T-cell (primary cell): ENCODE measurements around the gene SLIT3. TPM values are rescaled to one million over a fixed set of nuclear protein-coding genes. Genes with fewer than 3 reads are reported as not detected.

Experiments
- ATAC-seq, 4 experiments: fragments of 200-7000 bp in 3 of 4; fragments of 150-1000 bp in 1 of 4; cut with Tn5 transposase; replicated peaks in 1 of 4; 1 replicate in 3 of 4; 2 replicates in 1 of 4; pipeline ENCODE4 v1.10.0; 2021; ENCODE audit warnings: moderate library complexity in 3 of 4, mild to moderate bottlenecking in 2 of 4, moderate number of reproducible peaks in 1 of 4
- CTCF ChIA-PET, 2 donors: fragments of 300-600 bp; sonication (Branson Sonifier 250); formaldehyde crosslinking; loops; one replicate each; lab custom pipeline; 2022; ENCODE audit warnings: antibody characterized with exemption in 2 of 2; lab: Charles Lee
- POLR2A ChIA-PET, 2 donors: fragments of 300-600 bp; sonication (Branson Sonifier 250); formaldehyde crosslinking; loops; one replicate each; lab custom pipeline; 2022; ENCODE audit warnings: antibody characterized with exemption in 2 of 2; lab: Charles Lee
- DNase-seq, 35 experiments: peaks; one replicate each; pipeline versions ENCODE4 v3.0.0 to v3.0.0-alpha.2; 2013 to 2023
- H3K27ac ChIP-seq: one replicate; pipeline ENCODE4 v1.5.1; 2013; ENCODE audit warnings: low read length
- H3K27me3 ChIP-seq, 2 experiments: replicated peaks in 1 of 2; 1 replicate in 1 of 2; 2 replicates in 1 of 2; pipeline versions ENCODE4 v1.6.1 to v1.7.0; 2013; ENCODE audit warnings: low read length in 1 of 2, mixed read lengths in 1 of 2; ENCODE audit not compliant: control insufficient read depth in 2 of 2, insufficient read depth in 2 of 2; ENCODE audit errors: extremely low read depth in 1 of 2
- H3K36me3 ChIP-seq, 2 donors: 1 replicate in 1 of 2; 2 replicates in 1 of 2; pipeline versions ENCODE4 v1.6.1 to v1.7.0; 2013; ENCODE audit warnings: low read length in 1 of 2; ENCODE audit not compliant: control insufficient read depth in 2 of 2, insufficient read depth in 1 of 2; ENCODE audit errors: extremely low read depth in 1 of 2
- H3K4me1 ChIP-seq, 2 experiments: 1 replicate in 1 of 2; 2 replicates in 1 of 2; pipeline versions ENCODE4 v1.6.1 to v1.7.0; 2013; ENCODE audit warnings: low read length in 2 of 2, mixed read lengths in 1 of 2; ENCODE audit not compliant: insufficient read depth in 2 of 2, control insufficient read depth in 1 of 2; ENCODE audit errors: extremely low read depth in 1 of 2
- H3K4me3 ChIP-seq, 2 donors: 1 replicate in 1 of 2; 2 replicates in 1 of 2; pipeline versions ENCODE4 v1.5.1 to v1.7.0; 2013; ENCODE audit warnings: mild to moderate bottlenecking in 2 of 2, low read length in 1 of 2, moderate library complexity in 1 of 2; ENCODE audit not compliant: control insufficient read depth in 1 of 2; ENCODE audit errors: extremely low read depth in 1 of 2
- H3K9me3 ChIP-seq: 2 replicates; pipeline ENCODE4 v1.7.0; 2013
- H3K27ac Mint-ChIP-seq, 2 donors: one replicate each; pipeline ENCODE4 v1.8.0; 2020 to 2021; ENCODE audit warnings: mild to moderate bottlenecking in 2 of 2, mixed read lengths in 2 of 2
- H3K27me3 Mint-ChIP-seq, 2 donors: one replicate each; pipeline ENCODE4 v1.8.0; 2021 to 2022; ENCODE audit warnings: mixed read lengths in 2 of 2
- H3K36me3 Mint-ChIP-seq: one replicate; pipeline ENCODE4 v1.8.0; 2021; ENCODE audit warnings: mixed read lengths
- H3K4me1 Mint-ChIP-seq, 3 donors: one replicate each; pipeline ENCODE4 v1.8.0; 2020 to 2022; ENCODE audit warnings: mixed read lengths in 3 of 3, mild to moderate bottlenecking in 1 of 3
- H3K4me3 Mint-ChIP-seq, 3 donors: one replicate each; pipeline ENCODE4 v1.8.0; 2020 to 2022; ENCODE audit warnings: mild to moderate bottlenecking in 3 of 3, mixed read lengths in 3 of 3, moderate library complexity in 3 of 3
- H3K9me3 Mint-ChIP-seq, 3 donors: one replicate each; pipeline ENCODE4 v1.8.0; 2020 to 2022; ENCODE audit warnings: mixed read lengths in 3 of 3
- WGBS: methylation state at CpG from one replicate; pipeline ENCODE4 v1.1.5; 2013; ENCODE audit warnings: missing lambda C conversion rate; ENCODE audit not compliant: insufficient coverage; 5-methylcytosine and 5-hydroxymethylcytosine counted together
- total RNA-seq, 35 experiments: library from RNA in 6 of 35; stranded (reverse) in 6 of 35; fragments of 120-200 nt in 1 of 35; gene quantifications; one replicate each; pipeline versions ENCODE4 v1.2.1 to v1.2.4 and lab custom pipeline; 2013 to 2026

The SLIT3 gene
- total RNA-seq, 5 donors from 2014 or later (not counting 1 experiment from before 2014, with no cell fraction given): 0.13 to 0.32 (median 0.13) TPM; not detected in 2

GRCh38 chr5:168737066-168737465 lies 563.9 kb downstream of the SLIT3 start:
- Histone ChIP-seq H3K36me3 (no peaks in the 10 kb centered on the region), H3K9me3 (no peaks in the 10 kb centered on the region), H3K27ac (no peak overlapping the region), H3K4me3 (no peak overlapping the region), H3K27me3 (peaks cover 0 to 4% of the 10 kb centered on the region in 2 experiments), H3K4me1 (no peaks in the 10 kb centered on the region)
- CTCF ChIA-PET: no interaction called here
- no peak overlapping the region for H3K4me3 Mint-ChIP-seq
- H3K36me3 Mint-ChIP-seq: no peaks in the 10 kb centered on the region
- WGBS: 92% methylated on average over 2 of the region's 2 CpGs
- DNase-seq: no peak
- POLR2A ChIA-PET: interaction anchor here in 1 of 2 donors (0.8 kb wide), 1 partner anchor 13 kb away, joined by 4 read pairs; no protein-coding TSS in a partner anchor
- no peak overlapping the region for H3K27ac Mint-ChIP-seq
- H3K4me1 Mint-ChIP-seq: no peaks in the 10 kb centered on the region
- no peaks in the 10 kb centered on the region for H3K9me3 Mint-ChIP-seq
- H3K27me3 Mint-ChIP-seq: no peaks in the 10 kb centered on the region
- no peak for ATAC-seq

- Mint-ChIP-seq H3K4me3 (no peak overlapping the region), H3K36me3 (no peaks in the 10 kb centered on the region), H3K9me3 (no peaks in the 10 kb centered on the region), H3K4me1 (no peaks in the 10 kb centered on the region), H3K27ac (no peak overlapping the region), H3K27me3 (no peaks in the 10 kb centered on the region)
- peaks cover 0 to 4% of the 10 kb centered on the region in 2 experiments for H3K27me3 ChIP-seq
- ChIA-PET POLR2A (no interaction called here), CTCF (no interaction called here)
- H3K4me1 ChIP-seq: no peaks in the 10 kb centered on the region
- DNase-seq: no peak
- no peaks in the 10 kb centered on the region for H3K36me3 ChIP-seq
- no peaks in the 10 kb centered on the region for H3K9me3 ChIP-seq
- no peak overlapping the region for H3K4me3 ChIP-seq
- 71% methylated on average over 1 of the region's 1 CpG for WGBS
- H3K27ac ChIP-seq: no peak overlapping the region
- no peak for ATAC-seq
Observed at GRCh38 chr5:168736281-168736831, 564.6 kb downstream of the SLIT3 start.

GRCh38 chr5:168734620-168735300 lies 566.2 kb downstream of the SLIT3 start:
- Mint-ChIP-seq H3K4me3 (no peak overlapping the region), H3K36me3 (no peaks in the 10 kb centered on the region), H3K4me1 (no peaks in the 10 kb centered on the region), H3K27ac (no peak overlapping the region), H3K9me3 (peaks cover 4 to 13% (median 5%) of the 10 kb centered on the region in 3 donors), H3K27me3 (peaks cover 4 to 5% of the 10 kb centered on the region in 2 donors)
- Histone ChIP-seq H3K27me3 (peaks cover 0 to 4% of the 10 kb centered on the region in 2 experiments), H3K9me3 (no peaks in the 10 kb centered on the region), H3K27ac (no peak overlapping the region), H3K4me3 (no peak overlapping the region), H3K36me3 (no peaks in the 10 kb centered on the region), H3K4me1 (no peaks in the 10 kb centered on the region)
- WGBS: 56% methylated on average over 6 of the region's 7 CpGs
- POLR2A ChIA-PET: no interaction called here
- no peak for ATAC-seq
- CTCF ChIA-PET: no interaction called here
- no peak for DNase-seq

DNA sequence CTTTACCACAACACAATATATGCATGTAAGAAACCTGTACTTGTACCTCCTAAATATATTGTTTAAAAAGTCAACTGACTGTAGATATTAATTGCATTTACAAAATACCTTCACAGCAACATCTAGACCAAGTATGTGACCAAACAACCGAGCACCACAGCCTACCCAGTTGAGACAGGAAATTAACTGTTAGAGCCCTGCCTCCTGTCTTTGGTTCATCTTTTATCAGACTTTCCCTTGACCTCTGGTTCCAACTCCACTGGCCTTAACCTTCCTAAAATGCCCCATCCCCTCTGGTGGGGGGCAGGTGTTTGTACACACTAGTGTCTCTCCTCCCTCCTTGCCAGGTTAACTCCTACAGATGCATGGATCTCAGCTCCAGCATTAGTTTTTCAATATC lies 566.8 kb downstream of the SLIT3 start:
- Histone ChIP-seq H3K36me3 (no peaks in the 10 kb centered on the region), H3K27ac (no peak overlapping the region), H3K4me1 (no peaks in the 10 kb centered on the region), H3K4me3 (no peak overlapping the region), H3K9me3 (no peaks in the 10 kb centered on the region), H3K27me3 (no peaks in the 10 kb centered on the region)
- ChIA-PET POLR2A (no interaction called here), CTCF (no interaction called here)
- 67% methylated on average over 1 of the region's 1 CpG for WGBS
- DNase-seq: no peak
- Mint-ChIP-seq H3K9me3 (peaks cover 8 to 17% (median 9%) of the 10 kb centered on the region in 3 donors), H3K27ac (no peak overlapping the region), H3K36me3 (no peaks in the 10 kb centered on the region), H3K4me1 (no peaks in the 10 kb centered on the region), H3K4me3 (no peak overlapping the region), H3K27me3 (peaks cover 5 to 6% of the 10 kb centered on the region in 2 donors)
- no peak for ATAC-seq

- no peak for DNase-seq
Observed at GRCh38 chr5:168728546-168729211, 572.3 kb downstream of the SLIT3 start.

DNA sequence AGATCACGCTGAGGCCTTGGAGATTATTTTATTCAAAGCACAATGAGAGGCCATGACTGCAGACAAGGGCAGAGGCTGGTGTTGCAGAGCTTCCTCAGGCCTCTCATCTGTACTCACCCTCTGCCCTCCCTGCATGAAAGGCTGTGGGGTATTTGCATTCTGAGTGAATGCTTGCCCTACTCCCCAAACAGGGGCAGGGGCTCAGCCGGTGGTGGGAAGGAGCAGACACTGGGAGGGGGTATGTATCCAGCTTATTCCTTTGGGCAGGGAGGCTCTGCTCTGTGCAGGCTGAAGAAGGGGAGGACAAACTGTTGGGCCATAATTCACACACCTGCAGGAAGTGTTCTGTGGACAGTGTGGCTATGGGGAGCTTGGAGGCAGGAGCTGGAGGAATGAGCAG lies 573.4 kb downstream of the SLIT3 start:
- Mint-ChIP-seq H3K36me3 (no peaks in the 10 kb centered on the region), H3K27me3 (peaks cover 13 to 25% of the 10 kb centered on the region in 2 donors), H3K9me3 (peaks cover 22 to 26% (median 23%) of the 10 kb centered on the region in 3 donors), H3K4me1 (no peaks in the 10 kb centered on the region), H3K4me3 (no peak overlapping the region), H3K27ac (no peak overlapping the region)
- WGBS: 80% methylated on average over 1 of the region's 2 CpGs
- no peaks in the 10 kb centered on the region for H3K4me1 ChIP-seq
- ATAC-seq: no peak
- CTCF ChIA-PET: no interaction called here
- no peaks in the 10 kb centered on the region for H3K9me3 ChIP-seq
- peaks cover 0 to 13% of the 10 kb centered on the region in 2 experiments for H3K27me3 ChIP-seq
- H3K36me3 ChIP-seq: no peaks in the 10 kb centered on the region
- no peak for DNase-seq
- POLR2A ChIA-PET: interaction anchor here in 1 of 2 donors (0.6 kb wide), 1 partner anchor 30 kb away, joined by 3 read pairs; no protein-coding TSS in a partner anchor
- no peak overlapping the region for H3K27ac ChIP-seq
- no peak overlapping the region for H3K4me3 ChIP-seq

More at GRCh38 chr5:168728546-168729211, 572.3 kb downstream of the SLIT3 start:
- no peak for ATAC-seq
- Histone ChIP-seq H3K27me3 (peaks cover 0 to 13% of the 10 kb centered on the region in 2 experiments), H3K36me3 (no peaks in the 10 kb centered on the region), H3K4me3 (no peak overlapping the region), H3K27ac (no peak overlapping the region), H3K9me3 (no peaks in the 10 kb centered on the region), H3K4me1 (no peaks in the 10 kb centered on the region)
- Mint-ChIP-seq H3K27ac (no peak overlapping the region), H3K27me3 (peaks cover 5 to 15% of the 10 kb centered on the region in 2 donors), H3K4me1 (no peaks in the 10 kb centered on the region), H3K36me3 (no peaks in the 10 kb centered on the region), H3K4me3 (no peak overlapping the region), H3K9me3 (peaks cover 22 to 26% (median 23%) of the 10 kb centered on the region in 3 donors)
- ChIA-PET POLR2A (no interaction called here), CTCF (no interaction called here)
- WGBS: 100% methylated on average over 1 of the region's 1 CpG
